ENCODE data around the gene RBMY1B. TPM values are rescaled to one million over a fixed set of nuclear protein-coding genes. Genes with fewer than 3 reads are reported as not detected.
"Not testable (repeated sequence)": the region's sequence is repeated elsewhere in the genome, so short reads cannot be mapped to it uniquely, and the experiment has no call there.

RBMY1B gene
- total RNA-seq (under 1 TPM in 1 of 2 donors, not detected in 1; 0.37 TPM), polyA plus RNA-seq (ENCODE audit: insufficient read depth, low read depth, low replicate concordance) (1.3 TPM)
- long read RNA-seq, donor 1 = 0 reads
- long read RNA-seq, donor 2 = 0 reads

- H3K36me3 ChIP-seq (ENCODE audit: low read depth, missing control alignments); H3K4me3 ChIP-seq; intact Hi-C loops (cut with DNase I; ENCODE audit: low total_unique reads); H3K27me3 ChIP-seq; H3K27ac ChIP-seq; H3K9me3 ChIP-seq; DNase-seq; H3K4me1 ChIP-seq: not testable (repeated sequence)
- WGBS, 2 donors = no CpG with 5 or more reads among the region's 28 CpGs
Observed at GRCh38 chrY:21511038-21511437, at the start of gene RBMY1B. TSS of gene RBMY1B (plus strand) at chrY:21511338. CDS start at chrY:21513351, 2,013 bp downstream.

- H3K4me3 ChIP-seq; H3K9me3 ChIP-seq; H3K27me3 ChIP-seq; H3K36me3 ChIP-seq (ENCODE audit: low read depth, missing control alignments); H3K27ac ChIP-seq; intact Hi-C loops (cut with DNase I; ENCODE audit: low total_unique reads); H3K4me1 ChIP-seq; DNase-seq: not testable (repeated sequence)
- 91 to 93% methylated on average over 1 of the region's 1 CpG for WGBS, 2 donors
Observed at GRCh38 chrY:21462915-21463314, 48.2 kb upstream of the RBMY1B start.

- 36 to 48% methylated on average over 1 of the region's 1 CpG for WGBS, 2 donors
- Histone ChIP-seq H3K4me1 (no peaks in the 10 kb centered on the region), H3K36me3 (ENCODE audit: low read depth, missing control alignments) (no peaks in the 10 kb centered on the region), H3K4me3 (no peak overlapping the region), H3K9me3 (no peaks in the 10 kb centered on the region), H3K27ac (no peak overlapping the region), H3K27me3 (no peaks in the 10 kb centered on the region)
- DNase-seq = no peak
- no peak for TF ChIP-seq POLR2A (IDR thresholded peaks at IDR 0.05)
- no peak for TF ChIP-seq CTCF (IDR thresholded peaks at IDR 0.05)
- intact Hi-C loops (cut with DNase I; ENCODE audit: low total_unique reads) = no loop called here
Observed at GRCh38 chrY:21482967-21483366, 28.2 kb upstream of the RBMY1B start.

GRCh38 chrY:21534579-21534978 lies 23.4 kb downstream of the RBMY1B start, which contains the start of gene RBMY1A1:
TSS of gene RBMY1A1 (plus strand) at chrY:21534879. CDS start at chrY:21536892, 2,013 bp downstream.
- H3K27me3 ChIP-seq; DNase-seq; H3K9me3 ChIP-seq; H3K36me3 ChIP-seq (ENCODE audit: low read depth, missing control alignments); H3K4me1 ChIP-seq; H3K27ac ChIP-seq; H3K4me3 ChIP-seq; intact Hi-C loops (cut with DNase I; ENCODE audit: low total_unique reads): not testable (repeated sequence)
- WGBS, 2 donors = no CpG with 5 or more reads among the region's 28 CpGs

- intact Hi-C loops (cut with DNase I; ENCODE audit: low total_unique reads); H3K36me3 ChIP-seq (ENCODE audit: low read depth, missing control alignments); H3K4me3 ChIP-seq; H3K27ac ChIP-seq; H3K9me3 ChIP-seq; H3K27me3 ChIP-seq; H3K4me1 ChIP-seq; DNase-seq: not testable (repeated sequence)
- WGBS, 2 donors = no CpG with 5 or more reads among the region's 5 CpGs
Observed at GRCh38 chrY:21559316-21559984, 48.3 kb downstream of the RBMY1B start.

Other genes starting within 250 kb of the RBMY1B start
- gene RBMY1A1, start 23.5 kb downstream of the RBMY1B start, total RNA-seq = 10 to 100 TPM; 16.3 to 18.0 TPM
- 11.7 TPM for gene RBMY1A1, start 23.5 kb downstream of the RBMY1B start, polyA plus RNA-seq (ENCODE audit: insufficient read depth, low read depth, low replicate concordance)

All from testis (tissue), 5 donors.